ENCODE results near the gene DPYD.
A peak's percentile ranks its signal among the peaks of the same experiment; 100 is the strongest.

Gene DPYD

DNA sequence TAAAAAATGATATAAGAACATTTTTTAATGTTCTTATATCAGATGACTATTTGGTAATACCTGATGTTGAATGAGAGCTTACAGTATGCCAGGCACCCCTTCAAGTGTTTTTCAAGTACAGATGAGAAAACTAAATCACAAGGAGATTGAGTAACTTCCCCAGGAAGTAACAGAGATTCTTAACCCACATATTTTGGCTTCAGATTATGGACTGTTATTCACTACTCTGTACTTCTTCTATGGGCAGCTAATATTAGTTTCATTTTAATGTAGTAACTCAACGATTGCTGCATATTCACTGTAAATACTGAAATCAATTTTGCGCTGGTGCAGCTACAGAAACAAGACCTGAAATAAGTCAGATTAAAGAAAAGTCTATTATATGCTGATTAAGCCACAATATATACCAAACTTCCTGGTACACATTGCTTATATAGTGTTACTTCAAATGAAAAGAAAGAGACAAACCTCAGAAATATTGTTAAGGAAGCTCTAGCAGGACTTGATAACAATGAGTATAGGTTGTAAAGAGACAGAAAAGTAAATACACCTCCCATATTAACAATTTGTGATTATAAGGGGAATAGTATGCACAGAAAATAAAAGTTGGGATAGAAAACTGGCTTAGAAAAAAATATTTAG lies 19.7 kb downstream of the DPYD start:
- Histone ChIP-seq H3K27me3 (ENCODE audit: insufficient read depth, poor library complexity, severe bottlenecking) (no peaks in the 10 kb centered on the region), H3K36me3 (ENCODE audit: low read depth) (no peaks in the 10 kb centered on the region; the same call in 1 of the 2 replicates), H3K9me3 (ENCODE audit: severe bottlenecking) (no peaks in the 10 kb centered on the region), H3K4me3 (ENCODE audit: severe bottlenecking) (no peak overlapping the region), H3K27ac (ENCODE audit: poor library complexity, severe bottlenecking) (peak overlapping the region; percentile 47), H3K4me1 (ENCODE audit: insufficient read depth, poor library complexity, severe bottlenecking) (peaks cover 54% of the 10 kb centered on the region)
- TF ChIP-seq, protein P1, sequence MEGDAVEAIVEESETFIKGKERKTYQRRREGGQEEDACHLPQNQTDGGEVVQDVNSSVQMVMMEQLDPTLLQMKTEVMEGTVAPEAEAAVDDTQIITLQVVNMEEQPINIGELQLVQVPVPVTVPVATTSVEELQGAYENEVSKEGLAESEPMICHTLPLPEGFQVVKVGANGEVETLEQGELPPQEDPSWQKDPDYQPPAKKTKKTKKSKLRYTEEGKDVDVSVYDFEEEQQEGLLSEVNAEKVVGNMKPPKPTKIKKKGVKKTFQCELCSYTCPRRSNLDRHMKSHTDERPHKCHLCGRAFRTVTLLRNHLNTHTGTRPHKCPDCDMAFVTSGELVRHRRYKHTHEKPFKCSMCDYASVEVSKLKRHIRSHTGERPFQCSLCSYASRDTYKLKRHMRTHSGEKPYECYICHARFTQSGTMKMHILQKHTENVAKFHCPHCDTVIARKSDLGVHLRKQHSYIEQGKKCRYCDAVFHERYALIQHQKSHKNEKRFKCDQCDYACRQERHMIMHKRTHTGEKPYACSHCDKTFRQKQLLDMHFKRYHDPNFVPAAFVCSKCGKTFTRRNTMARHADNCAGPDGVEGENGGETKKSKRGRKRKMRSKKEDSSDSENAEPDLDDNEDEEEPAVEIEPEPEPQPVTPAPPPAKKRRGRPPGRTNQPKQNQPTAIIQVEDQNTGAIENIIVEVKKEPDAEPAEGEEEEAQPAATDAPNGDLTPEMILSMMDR (IDR thresholded peaks at IDR 0.05; ENCODE audit: poor library complexity, severe bottlenecking), result no peak
- DNase-seq (ENCODE audit: low spot score) (no peak), ATAC-seq (ENCODE audit: low read depth) (0 out of 3 replicates have a peak, but pooled peaks have one; percentile 33)

GRCh38 chr1:97898948-97899347 lies 21.9 kb downstream of the DPYD start:
- Histone ChIP-seq H3K27ac (ENCODE audit: poor library complexity, severe bottlenecking) (no peak overlapping the region), H3K9me3 (ENCODE audit: severe bottlenecking) (no peaks in the 10 kb centered on the region), H3K27me3 (ENCODE audit: insufficient read depth, poor library complexity, severe bottlenecking) (no peaks in the 10 kb centered on the region), H3K4me3 (ENCODE audit: severe bottlenecking) (no peak overlapping the region), H3K36me3 (ENCODE audit: low read depth) (no peaks in the 10 kb centered on the region; the same call in 1 of the 2 replicates), H3K4me1 (ENCODE audit: insufficient read depth, poor library complexity, severe bottlenecking) (peaks cover 39% of the 10 kb centered on the region)
- DNase-seq (ENCODE audit: low spot score), result no peak
- no peak for ATAC-seq (ENCODE audit: low read depth)
- TF ChIP-seq, protein P1 (IDR thresholded peaks at IDR 0.05; ENCODE audit: poor library complexity, severe bottlenecking), result no peak

- ATAC-seq (ENCODE audit: low read depth) (no peak), DNase-seq (ENCODE audit: low spot score) (no peak)
- no peak overlapping the region for H3K27ac ChIP-seq (ENCODE audit: poor library complexity, severe bottlenecking)
- H3K27me3 ChIP-seq (ENCODE audit: insufficient read depth, poor library complexity, severe bottlenecking), result no peaks in the 10 kb centered on the region
- no peaks in the 10 kb centered on the region for H3K9me3 ChIP-seq (ENCODE audit: severe bottlenecking)
- peaks cover 10% of the 10 kb centered on the region for H3K4me1 ChIP-seq (ENCODE audit: insufficient read depth, poor library complexity, severe bottlenecking)
- no peaks in the 10 kb centered on the region; the same call in 1 of the 2 replicates for H3K36me3 ChIP-seq (ENCODE audit: low read depth)
- no peak overlapping the region for H3K4me3 ChIP-seq (ENCODE audit: severe bottlenecking)
- TF ChIP-seq, protein P1 (IDR thresholded peaks at IDR 0.05; ENCODE audit: poor library complexity, severe bottlenecking), result no peak
Observed at GRCh38 chr1:97895278-97895677, 25.6 kb downstream of the DPYD start.

GRCh38 chr1:97893844-97894243 lies 27.0 kb downstream of the DPYD start:
- H3K9me3 ChIP-seq (ENCODE audit: severe bottlenecking), result no peaks in the 10 kb centered on the region
- H3K4me1 ChIP-seq (ENCODE audit: insufficient read depth, poor library complexity, severe bottlenecking), result peaks cover 10% of the 10 kb centered on the region
- TF ChIP-seq, protein P1 (IDR thresholded peaks at IDR 0.05; ENCODE audit: poor library complexity, severe bottlenecking), result no peak
- peak overlapping the region; percentile 38 for H3K27ac ChIP-seq (ENCODE audit: poor library complexity, severe bottlenecking)
- no peaks in the 10 kb centered on the region for H3K27me3 ChIP-seq (ENCODE audit: insufficient read depth, poor library complexity, severe bottlenecking)
- H3K4me3 ChIP-seq (ENCODE audit: severe bottlenecking), result no peak overlapping the region
- ATAC-seq (ENCODE audit: low read depth) (peak; percentile 72), DNase-seq (ENCODE audit: low spot score) (no peak)
- H3K36me3 ChIP-seq (ENCODE audit: low read depth), result no peaks in the 10 kb centered on the region

DNA sequence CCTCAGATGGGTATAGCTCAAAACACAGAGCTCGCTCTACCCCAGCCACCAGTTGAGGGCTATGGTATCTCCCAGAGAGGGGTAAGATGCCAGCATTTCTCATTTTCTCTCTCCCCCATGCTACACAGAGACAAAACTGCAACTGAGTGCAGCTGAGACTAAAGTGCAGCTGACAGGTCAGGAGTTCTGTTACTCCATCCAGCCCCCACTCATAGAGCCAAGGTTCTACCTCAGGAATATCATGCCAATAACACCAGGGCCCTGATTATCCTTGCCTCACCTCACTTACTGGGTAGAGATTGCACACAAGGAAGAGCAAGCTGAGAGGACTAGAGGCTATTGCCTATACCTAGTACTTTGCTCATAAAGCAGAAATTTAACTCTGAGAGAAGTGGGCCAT lies 34.6 kb downstream of the DPYD start:
- Histone ChIP-seq H3K9me3 (ENCODE audit: severe bottlenecking) (peaks cover 6% of the 10 kb centered on the region), H3K4me3 (ENCODE audit: severe bottlenecking) (no peak overlapping the region), H3K27ac (ENCODE audit: poor library complexity, severe bottlenecking) (no peak overlapping the region), H3K4me1 (ENCODE audit: insufficient read depth, poor library complexity, severe bottlenecking) (no peaks in the 10 kb centered on the region), H3K27me3 (ENCODE audit: insufficient read depth, poor library complexity, severe bottlenecking) (no peaks in the 10 kb centered on the region), H3K36me3 (ENCODE audit: low read depth) (peaks cover 13% of the 10 kb centered on the region; the same call in 1 of the 2 replicates)
- TF ChIP-seq, protein P1 (IDR thresholded peaks at IDR 0.05; ENCODE audit: poor library complexity, severe bottlenecking), result no peak
- ATAC-seq (ENCODE audit: low read depth) (no peak), DNase-seq (ENCODE audit: low spot score) (no peak)

All from RWPE2 (cell line).